ENCODE data around the gene LRSAM1.

LRSAM1 gene

GRCh38 chr9:127500862-127501261 is 49.6 kb downstream of the LRSAM1 start:
- no peak for DNase-seq

GRCh38 chr9:127501821-127502343 is 50.6 kb downstream of the LRSAM1 start:
- DNase-seq: no peak

GRCh38 chr9:127502706-127503378 is 51.5 kb downstream of the LRSAM1 start:
- no peak for DNase-seq

GRCh38 chr9:127503379-127503921 is 52.1 kb downstream of the LRSAM1 start:
- no peak for DNase-seq

- DNase-seq: peak; percentile 75
Observed at GRCh38 chr9:127503947-127504886, 52.9 kb downstream of the LRSAM1 start.

GRCh38 chr9:127504887-127505251 is 53.6 kb downstream of the LRSAM1 start:
- no peak for DNase-seq

- DNase-seq: peak; percentile 3
Observed at GRCh38 chr9:127505396-127506116, 54.2 kb downstream of the LRSAM1 start.

GRCh38 chr9:127506117-127506813 is 55.0 kb downstream of the LRSAM1 start:
- DNase-seq: no peak

GRCh38 chr9:127506814-127507750 is 55.8 kb downstream of the LRSAM1 start:
- peak; percentile 9 for DNase-seq

- no peak for DNase-seq
Observed at GRCh38 chr9:127507751-127508648, 56.7 kb downstream of the LRSAM1 start.

- no peak for DNase-seq
Observed at GRCh38 chr9:127508901-127509260, 57.6 kb downstream of the LRSAM1 start.

- no peak for DNase-seq
Observed at GRCh38 chr9:127509261-127509954, 58.1 kb downstream of the LRSAM1 start.

GRCh38 chr9:127509955-127510299 is 58.6 kb downstream of the LRSAM1 start:
- no peak for DNase-seq

- DNase-seq: no peak
Observed at GRCh38 chr9:127514468-127514867, 63.2 kb downstream of the LRSAM1 start.

- DNase-seq: no peak
Observed at GRCh38 chr9:127516835-127517607, 65.7 kb downstream of the LRSAM1 start.

- DNase-seq: no peak
Observed at GRCh38 chr9:127517620-127518019, 66.3 kb downstream of the LRSAM1 start.

GRCh38 chr9:127518091-127518856 is 67.0 kb downstream of the LRSAM1 start:
- no peak for DNase-seq

All from OCI-M1 (cell line).